ENCODE results near the gene MMP3.

The MMP3 gene

DNA sequence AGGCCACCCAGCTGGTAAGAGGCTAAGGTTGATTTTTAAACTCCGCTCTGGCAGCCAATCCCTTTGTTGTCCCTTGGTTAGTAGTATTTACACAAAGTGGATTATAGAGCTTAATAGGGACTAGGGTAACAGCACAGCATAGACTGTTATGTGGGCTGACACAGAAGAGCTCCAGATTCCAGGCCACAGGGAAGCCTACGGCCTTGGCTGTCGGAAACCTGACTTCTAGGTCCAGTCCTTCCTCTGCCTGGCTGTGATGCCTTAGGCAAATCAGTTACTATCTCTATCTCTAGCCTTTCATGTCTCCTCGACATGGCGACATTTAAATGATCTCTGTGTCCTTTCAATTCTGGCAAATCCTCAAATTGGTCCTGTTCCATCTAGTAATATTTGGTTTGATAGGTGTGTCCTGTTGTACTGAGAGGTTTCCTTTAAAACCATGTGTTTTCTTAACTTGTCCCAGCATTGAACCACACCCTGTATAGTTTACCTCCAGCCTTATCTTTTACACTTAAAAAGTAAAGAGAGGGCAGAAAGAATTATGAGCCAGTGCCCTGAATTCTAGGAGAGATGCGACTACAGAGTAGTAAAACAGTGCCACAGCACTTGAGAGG lies 49.6 kb downstream of the MMP3 start:
- TF ChIP-seq CEBPB (IDR thresholded peaks at IDR 0.05) (no peak), ZBTB7A (IDR thresholded peaks at IDR 0.05; ENCODE audit: low read depth) (no peak), NFIC (IDR thresholded peaks at IDR 0.05) (no peak), FOXM1 (IDR thresholded peaks at IDR 0.05; ENCODE audit: borderline replicate concordance, low read depth) (no peak), YY1 (IDR thresholded peaks at IDR 0.05; ENCODE audit: low read depth) (no peak), TAF1 (IDR thresholded peaks at IDR 0.05; ENCODE audit: low read depth) (no peak), TEAD4 (IDR thresholded peaks at IDR 0.05) (no peak), RAD21 (IDR thresholded peaks at IDR 0.05; ENCODE audit: low read depth) (no peak), EGR1 (IDR thresholded peaks at IDR 0.05) (no peak), EP300 (IDR thresholded peaks at IDR 0.05; ENCODE audit: borderline replicate concordance) (no peak), CREB1 (IDR thresholded peaks at IDR 0.05; ENCODE audit: low read depth) (no peak), TCF12 (IDR thresholded peaks at IDR 0.05; ENCODE audit: low read depth) (no peak)
- TF ChIP-seq, protein P1, sequence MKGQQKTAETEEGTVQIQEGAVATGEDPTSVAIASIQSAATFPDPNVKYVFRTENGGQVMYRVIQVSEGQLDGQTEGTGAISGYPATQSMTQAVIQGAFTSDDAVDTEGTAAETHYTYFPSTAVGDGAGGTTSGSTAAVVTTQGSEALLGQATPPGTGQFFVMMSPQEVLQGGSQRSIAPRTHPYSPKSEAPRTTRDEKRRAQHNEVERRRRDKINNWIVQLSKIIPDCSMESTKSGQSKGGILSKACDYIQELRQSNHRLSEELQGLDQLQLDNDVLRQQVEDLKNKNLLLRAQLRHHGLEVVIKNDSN (IDR thresholded peaks at IDR 0.05), result no peak
- TF ChIP-seq, protein P2, sequence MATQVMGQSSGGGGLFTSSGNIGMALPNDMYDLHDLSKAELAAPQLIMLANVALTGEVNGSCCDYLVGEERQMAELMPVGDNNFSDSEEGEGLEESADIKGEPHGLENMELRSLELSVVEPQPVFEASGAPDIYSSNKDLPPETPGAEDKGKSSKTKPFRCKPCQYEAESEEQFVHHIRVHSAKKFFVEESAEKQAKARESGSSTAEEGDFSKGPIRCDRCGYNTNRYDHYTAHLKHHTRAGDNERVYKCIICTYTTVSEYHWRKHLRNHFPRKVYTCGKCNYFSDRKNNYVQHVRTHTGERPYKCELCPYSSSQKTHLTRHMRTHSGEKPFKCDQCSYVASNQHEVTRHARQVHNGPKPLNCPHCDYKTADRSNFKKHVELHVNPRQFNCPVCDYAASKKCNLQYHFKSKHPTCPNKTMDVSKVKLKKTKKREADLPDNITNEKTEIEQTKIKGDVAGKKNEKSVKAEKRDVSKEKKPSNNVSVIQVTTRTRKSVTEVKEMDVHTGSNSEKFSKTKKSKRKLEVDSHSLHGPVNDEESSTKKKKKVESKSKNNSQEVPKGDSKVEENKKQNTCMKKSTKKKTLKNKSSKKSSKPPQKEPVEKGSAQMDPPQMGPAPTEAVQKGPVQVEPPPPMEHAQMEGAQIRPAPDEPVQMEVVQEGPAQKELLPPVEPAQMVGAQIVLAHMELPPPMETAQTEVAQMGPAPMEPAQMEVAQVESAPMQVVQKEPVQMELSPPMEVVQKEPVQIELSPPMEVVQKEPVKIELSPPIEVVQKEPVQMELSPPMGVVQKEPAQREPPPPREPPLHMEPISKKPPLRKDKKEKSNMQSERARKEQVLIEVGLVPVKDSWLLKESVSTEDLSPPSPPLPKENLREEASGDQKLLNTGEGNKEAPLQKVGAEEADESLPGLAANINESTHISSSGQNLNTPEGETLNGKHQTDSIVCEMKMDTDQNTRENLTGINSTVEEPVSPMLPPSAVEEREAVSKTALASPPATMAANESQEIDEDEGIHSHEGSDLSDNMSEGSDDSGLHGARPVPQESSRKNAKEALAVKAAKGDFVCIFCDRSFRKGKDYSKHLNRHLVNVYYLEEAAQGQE (IDR thresholded peaks at IDR 0.05; ENCODE audit: low read depth), result no peak
- TF ChIP-seq, protein P3, sequence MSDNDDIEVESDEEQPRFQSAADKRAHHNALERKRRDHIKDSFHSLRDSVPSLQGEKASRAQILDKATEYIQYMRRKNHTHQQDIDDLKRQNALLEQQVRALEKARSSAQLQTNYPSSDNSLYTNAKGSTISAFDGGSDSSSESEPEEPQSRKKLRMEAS (IDR thresholded peaks at IDR 0.05), result no peak

DNA sequence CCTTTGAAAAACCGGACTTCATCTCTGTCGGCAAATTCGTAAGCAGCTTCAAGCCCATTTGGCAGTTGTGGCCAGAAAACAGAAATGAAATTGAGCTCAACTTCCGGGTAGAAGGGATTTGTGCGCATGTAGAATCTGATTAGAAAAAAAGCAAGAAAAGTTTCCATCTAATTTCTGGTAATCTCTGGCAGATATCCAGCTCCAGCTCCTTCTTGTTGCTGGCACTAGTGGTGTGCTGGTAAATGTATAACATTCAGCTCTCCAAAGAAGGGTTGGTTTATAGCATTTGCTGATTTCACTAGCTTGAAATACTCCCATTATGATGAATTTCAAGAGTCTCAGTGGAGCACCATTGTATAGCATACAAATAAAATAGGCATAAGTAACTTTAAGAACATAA lies 50.8 kb downstream of the MMP3 start:
- TF ChIP-seq RAD21 (IDR thresholded peaks at IDR 0.05; ENCODE audit: low read depth), result no peak
- no peak for TF ChIP-seq EP300 (IDR thresholded peaks at IDR 0.05; ENCODE audit: borderline replicate concordance)
- TF ChIP-seq CEBPB (IDR thresholded peaks at IDR 0.05), result no peak
- TF ChIP-seq, protein P1 (IDR thresholded peaks at IDR 0.05), result no peak
- TF ChIP-seq TCF12 (IDR thresholded peaks at IDR 0.05; ENCODE audit: low read depth), result no peak
- TF ChIP-seq TAF1 (IDR thresholded peaks at IDR 0.05; ENCODE audit: low read depth), result no peak
- TF ChIP-seq, protein P2 (IDR thresholded peaks at IDR 0.05; ENCODE audit: low read depth), result no peak

DNA sequence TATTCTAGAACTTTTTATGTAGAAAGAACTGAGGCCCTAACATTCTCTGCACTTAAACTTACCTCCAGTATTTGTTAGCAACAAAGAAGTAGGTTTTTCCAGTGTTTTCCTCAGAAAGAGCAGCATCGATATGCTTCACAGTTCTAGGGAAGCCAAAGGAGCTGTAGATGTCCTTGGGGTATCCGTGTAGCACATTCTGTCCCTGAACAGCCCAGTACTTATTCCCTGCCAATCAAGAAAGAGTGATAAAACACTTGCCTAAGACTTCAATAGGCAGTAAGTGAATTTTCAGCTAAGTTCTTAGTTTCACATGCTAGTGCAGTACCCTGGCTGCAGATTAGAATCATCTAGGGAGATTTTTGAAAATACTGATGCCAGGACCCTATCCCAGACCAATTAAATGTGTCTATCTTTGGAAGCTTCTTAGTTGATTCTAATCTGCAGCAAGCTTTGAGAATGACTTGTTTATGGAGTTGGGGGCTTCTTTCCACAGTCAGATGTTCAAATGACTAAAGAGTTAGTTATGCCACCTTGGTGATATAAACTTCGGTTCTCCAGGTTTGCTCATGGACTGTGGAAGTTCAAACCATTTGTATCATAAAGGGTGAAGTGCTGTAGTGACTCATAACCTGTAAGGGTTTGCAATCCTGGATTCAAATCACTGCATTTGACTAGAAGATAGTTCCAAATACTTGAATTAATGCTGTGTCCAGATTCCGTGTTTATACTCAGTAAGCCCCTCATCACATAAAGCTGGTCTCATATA lies 52.0 kb downstream of the MMP3 start:
- TF ChIP-seq, protein P2 (IDR thresholded peaks at IDR 0.05; ENCODE audit: low read depth), result no peak
- no peak for TF ChIP-seq RAD21 (IDR thresholded peaks at IDR 0.05; ENCODE audit: low read depth)
- TF ChIP-seq FOXM1 (IDR thresholded peaks at IDR 0.05; ENCODE audit: borderline replicate concordance, low read depth), result no peak
- TF ChIP-seq TAF1 (IDR thresholded peaks at IDR 0.05; ENCODE audit: low read depth), result no peak
- TF ChIP-seq, protein P3 (IDR thresholded peaks at IDR 0.05), result no peak
- no peak for TF ChIP-seq TCF12 (IDR thresholded peaks at IDR 0.05; ENCODE audit: low read depth)
- TF ChIP-seq CREB1 (IDR thresholded peaks at IDR 0.05; ENCODE audit: low read depth), result no peak
- TF ChIP-seq TEAD4 (IDR thresholded peaks at IDR 0.05), result no peak
- TF ChIP-seq ZBTB7A (IDR thresholded peaks at IDR 0.05; ENCODE audit: low read depth), result no peak
- TF ChIP-seq CEBPB (IDR thresholded peaks at IDR 0.05), result no peak
- no peak for TF ChIP-seq NFIC (IDR thresholded peaks at IDR 0.05)
- TF ChIP-seq EGR1 (IDR thresholded peaks at IDR 0.05), result no peak
- no peak for TF ChIP-seq YY1 (IDR thresholded peaks at IDR 0.05; ENCODE audit: low read depth)
- no peak for TF ChIP-seq EP300 (IDR thresholded peaks at IDR 0.05; ENCODE audit: borderline replicate concordance)
- TF ChIP-seq, protein P1 (IDR thresholded peaks at IDR 0.05), result no peak
